K562 (cell line): Measurements from ENCODE around the gene PRPF18. TPM values are rescaled to one million over a fixed set of nuclear protein-coding genes. Genes with fewer than 3 reads are reported as not detected.

Experiments used
- ATAC-seq: fragments of 200-7000 bp; cut with Tn5 transposase; 3 replicates; pipeline ENCODE4 v1.9.1; 2020; ENCODE audit warnings: moderate library complexity
- BruUV-seq: library from RNA; stranded (reverse); fragments of 400-500 nt; replicated peaks from 2 replicates; lab custom pipeline; 2021; lab: Mats Ljungman, UMichigan
- CTCF ChIA-PET: fragments of 300-600 bp; formaldehyde crosslinking; extraction: SDS; loops from one replicate; lab custom pipeline; 2021; ENCODE audit warnings: low intra/inter-chr PET ratio; lab: Yijun Ruan, JAX
- POLR2A ChIA-PET: fragments of 300-600, 350-650 bp; sonication (Branson Sonifier 250); formaldehyde crosslinking; extraction: SDS; loops from one replicate; lab custom pipeline; 2021; ENCODE audit warnings: antibody characterized with exemption, inconsistent platforms; lab: Yijun Ruan, JAX
- DNase-seq, 4 experiments: peaks; one replicate each; pipeline versions ENCODE4 v3.0.0 to v3.0.0-alpha.2; 2011 to 2018; ENCODE audit warnings: low spot score in 3 of 4, mixed read lengths in 3 of 4; ENCODE audit errors: extremely low read depth in 1 of 4
- FAIRE-seq: peaks from 2 replicates; lab custom pipeline; 2011; peaks lifted over from hg19 to GRCh38; lab: Jason Lieb, UNC
- H2AFZ ChIP-seq: 2 replicates; pipeline ENCODE4 v1.6.0; 2011; ENCODE audit warnings: low read depth, low read length, control low read depth, inconsistent platforms
- H3K27ac ChIP-seq: fragments of 200-600 bp; 3 replicates; pipeline ENCODE4 v1.8.0; 2011; ENCODE audit warnings: low read depth, mild to moderate bottlenecking, control low read depth, inconsistent platforms, low read length, moderate library complexity, mixed read lengths; ENCODE audit errors: extremely low read depth
- H3K27me3 ChIP-seq, 2 experiments: fragments of 300-600 bp in 1 of 2; 2 replicates in 1 of 2; 3 replicates in 1 of 2; pipeline versions ENCODE4 v1.6.0 to v1.8.0; 2011; ENCODE audit warnings: inconsistent platforms in 2 of 2, low read length in 2 of 2, mild to moderate bottlenecking in 1 of 2, mixed read lengths in 1 of 2, moderate library complexity in 1 of 2; ENCODE audit not compliant: control insufficient read depth in 2 of 2, insufficient read depth in 2 of 2
- H3K36me3 ChIP-seq: fragments of 300-600 bp; 3 replicates; pipeline ENCODE4 v1.8.0; 2011; ENCODE audit warnings: mild to moderate bottlenecking, low read length, inconsistent platforms; ENCODE audit not compliant: control insufficient read depth, insufficient read depth
- H3K4me1 ChIP-seq, 2 experiments: fragments of 200-600 bp in 1 of 2; replicated peaks in 1 of 2; 2 replicates in 1 of 2; 3 replicates in 1 of 2; pipeline versions ENCODE4 v1.5.1 to v1.8.0; 2011; ENCODE audit warnings: inconsistent platforms in 2 of 2, low read length in 2 of 2, mild to moderate bottlenecking in 1 of 2, mixed read lengths in 1 of 2, moderate library complexity in 1 of 2; ENCODE audit not compliant: control insufficient read depth in 2 of 2, insufficient read depth in 2 of 2
- H3K4me2 ChIP-seq: 2 replicates; pipeline ENCODE4 v1.6.1; 2011; ENCODE audit warnings: low read length, control low read depth, inconsistent platforms, mixed read lengths; ENCODE audit not compliant: insufficient read depth
- H3K4me3 ChIP-seq: fragments of 200-600 bp; sonication (generic), shearing (Covaris generic); 2 replicates; pipeline ENCODE4 v1.5.1; 2016; ENCODE audit warnings: control low read depth, inconsistent platforms
- H3K79me2 ChIP-seq: fragments of 200-600 bp; 3 replicates; pipeline ENCODE4 v1.8.0; 2011; ENCODE audit warnings: low read length, inconsistent platforms; ENCODE audit not compliant: control insufficient read depth, insufficient read depth
- H3K9ac ChIP-seq, 2 experiments: 2 replicates each; pipeline versions ENCODE4 v1.6.0 to v1.6.1; 2011; ENCODE audit warnings: low read depth in 2 of 2, low read length in 2 of 2, control low read depth in 1 of 2, inconsistent platforms in 1 of 2, mild to moderate bottlenecking in 1 of 2, mixed read lengths in 1 of 2; ENCODE audit not compliant: insufficient read depth in 1 of 2
- H3K9me1 ChIP-seq: one replicate; pipeline ENCODE4 v1.6.0; 2011; ENCODE audit warnings: inconsistent platforms, mild to moderate bottlenecking, low read length, moderate library complexity; ENCODE audit not compliant: control insufficient read depth, insufficient read depth
- H3K9me3 ChIP-seq: replicated peaks from 2 replicates; pipeline ENCODE4 v1.5.1; 2011; ENCODE audit warnings: low read depth, low read length, inconsistent platforms; ENCODE audit not compliant: control insufficient read depth, insufficient read depth
- H4K20me1 ChIP-seq: replicated peaks from 2 replicates; pipeline ENCODE4 v1.6.1; 2011; ENCODE audit warnings: low read length, inconsistent platforms, mixed read lengths; ENCODE audit not compliant: control insufficient read depth, insufficient read depth
- CHD1 ChIP-seq: fragments of 200-600 bp; sonication (generic); IDR thresholded peaks from one replicate; pipeline ENCODE4 v1.6.1; 2012; ENCODE audit warnings: mild to moderate bottlenecking, moderate library complexity, low read length, inconsistent platforms
- RREB1 ChIP-seq: fragments of 250-450 bp; sonication (Bioruptor Pico); IDR thresholded peaks from 2 replicates; pipeline ENCODE4 v1.4.0; 2020
- STAG1 ChIP-seq: sonication (generic); formaldehyde crosslinking; IDR thresholded peaks from 2 replicates; pipeline ENCODE4 v1.5.0; 2020; ENCODE audit warnings: missing genetic modification reagents, borderline replicate concordance
- ZNF668 ChIP-seq: fragments of 250-450 bp; sonication (Bioruptor Pico); IDR thresholded peaks from 2 replicates; pipeline ENCODE4 v1.8.0; 2022; ENCODE audit warnings: mild to moderate bottlenecking, inconsistent platforms
- WGBS: fragments of 100-300 bp; shearing (Covaris generic); methylation state at CpG from one replicate; pipeline ENCODE4 v1.1.6; 2016; ENCODE audit warnings: low coverage, mixed read lengths; ENCODE audit not compliant: insufficient coverage; ENCODE audit errors: missing lambda C conversion rate; 5-methylcytosine and 5-hydroxymethylcytosine counted together
- in situ Hi-C: fragments of 300-500 bp; cut with MboI; formaldehyde crosslinking; loops from 4 replicates; pipeline ENCODE4 v1.15.0; 2018; ENCODE audit warnings: inconsistent platforms, mixed read lengths
- intact Hi-C: fragments of 100-400 bp; cut with micrococcal nuclease; formaldehyde crosslinking; loops from 2 replicates; pipeline ENCODE4 v1.14.2; 2022
- polyA plus RNA-seq, 8 experiments: library from polyadenylated mRNA; depleted of rRNA in 4 of 8; stranded (reverse) in 5 of 8; unstranded in 3 of 8; fragments of >200 nt; fragmentation: Nextera tagmentation in 2 of 8; fragmentation: Illumina TruSeq in 1 of 8; extraction: Ambion mirVana in 2 of 8; extraction: Trizol in 1 of 8; gene quantifications; 2 replicates each; pipeline versions ENCODE4 v1.2.1 to v1.2.3, GENCODE V29; 2011 to 2014; ENCODE audit warnings: inconsistent platforms in 1 of 8, missing spikeins in 1 of 8
- total RNA-seq, 7 experiments: library from RNA; depleted of rRNA in 6 of 7; stranded (reverse); fragments of >200 nt in 6 of 7; fragmentation: Illumina TruSeq in 2 of 7; extraction: Trizol in 2 of 7; gene quantifications; 2 replicates each; pipeline versions ENCODE4 v1.2.1 to v1.2.3, GENCODE V29; 2011 to 2021; ENCODE audit warnings: low replicate concordance in 1 of 7
- TF ChIP-seq, protein P1 (sequence below): fragments of 450-650 bp; IDR thresholded peaks from 2 replicates; pipeline ENCODE4 v1.6.1; 2016; ENCODE audit warnings: low read depth

The PRPF18 gene
- total and polyA plus RNA-seq, 9 of the 15 experiments (the other 6 are each of a cell fraction or from before 2014, with no cell fraction given) = 14.0 to 30.6 (median 23.1) TPM

GRCh38 chr10:13594641-13595040 is 7.9 kb downstream of the PRPF18 start:
- H3K36me3 ChIP-seq = peaks cover 17% of the 10 kb centered on the region; the same call in 2 of the 3 replicates
- ChIA-PET POLR2A (no interaction called here), CTCF (no interaction called here)
- 61% methylated on average over 2 of the region's 2 CpGs for WGBS
- H3K9me1 ChIP-seq = no peaks in the 10 kb centered on the region
- in situ Hi-C loops (no loop called here), intact Hi-C loops (no loop called here)
- no peak for ATAC-seq
- no peak overlapping the region for H3K27ac ChIP-seq
- H4K20me1 ChIP-seq = peaks cover 3% of the 10 kb centered on the region; the same call in 1 of the 2 replicates
- FAIRE-seq = no peak
- H3K4me2 ChIP-seq = no peak overlapping the region
- no peak for DNase-seq
- H2AFZ ChIP-seq = no peak overlapping the region
- no peak overlapping the region for H3K4me3 ChIP-seq
- H3K79me2 ChIP-seq = no peaks in the 10 kb centered on the region; the same call in 2 of the 3 replicates
- no peaks in the 10 kb centered on the region for H3K27me3 ChIP-seq
- H3K9me3 ChIP-seq = no peaks in the 10 kb centered on the region
- BruUV-seq = no TSS peak
- no peaks in the 10 kb centered on the region for H3K4me1 ChIP-seq
- no peak for TF ChIP-seq STAG1
- no peak for TF ChIP-seq RREB1 (CRISPR knock-in tag)
- TF ChIP-seq CHD1 = no peak
- no peak for TF ChIP-seq ZNF668 (CRISPR knock-in tag)
- TF ChIP-seq, protein P1, sequence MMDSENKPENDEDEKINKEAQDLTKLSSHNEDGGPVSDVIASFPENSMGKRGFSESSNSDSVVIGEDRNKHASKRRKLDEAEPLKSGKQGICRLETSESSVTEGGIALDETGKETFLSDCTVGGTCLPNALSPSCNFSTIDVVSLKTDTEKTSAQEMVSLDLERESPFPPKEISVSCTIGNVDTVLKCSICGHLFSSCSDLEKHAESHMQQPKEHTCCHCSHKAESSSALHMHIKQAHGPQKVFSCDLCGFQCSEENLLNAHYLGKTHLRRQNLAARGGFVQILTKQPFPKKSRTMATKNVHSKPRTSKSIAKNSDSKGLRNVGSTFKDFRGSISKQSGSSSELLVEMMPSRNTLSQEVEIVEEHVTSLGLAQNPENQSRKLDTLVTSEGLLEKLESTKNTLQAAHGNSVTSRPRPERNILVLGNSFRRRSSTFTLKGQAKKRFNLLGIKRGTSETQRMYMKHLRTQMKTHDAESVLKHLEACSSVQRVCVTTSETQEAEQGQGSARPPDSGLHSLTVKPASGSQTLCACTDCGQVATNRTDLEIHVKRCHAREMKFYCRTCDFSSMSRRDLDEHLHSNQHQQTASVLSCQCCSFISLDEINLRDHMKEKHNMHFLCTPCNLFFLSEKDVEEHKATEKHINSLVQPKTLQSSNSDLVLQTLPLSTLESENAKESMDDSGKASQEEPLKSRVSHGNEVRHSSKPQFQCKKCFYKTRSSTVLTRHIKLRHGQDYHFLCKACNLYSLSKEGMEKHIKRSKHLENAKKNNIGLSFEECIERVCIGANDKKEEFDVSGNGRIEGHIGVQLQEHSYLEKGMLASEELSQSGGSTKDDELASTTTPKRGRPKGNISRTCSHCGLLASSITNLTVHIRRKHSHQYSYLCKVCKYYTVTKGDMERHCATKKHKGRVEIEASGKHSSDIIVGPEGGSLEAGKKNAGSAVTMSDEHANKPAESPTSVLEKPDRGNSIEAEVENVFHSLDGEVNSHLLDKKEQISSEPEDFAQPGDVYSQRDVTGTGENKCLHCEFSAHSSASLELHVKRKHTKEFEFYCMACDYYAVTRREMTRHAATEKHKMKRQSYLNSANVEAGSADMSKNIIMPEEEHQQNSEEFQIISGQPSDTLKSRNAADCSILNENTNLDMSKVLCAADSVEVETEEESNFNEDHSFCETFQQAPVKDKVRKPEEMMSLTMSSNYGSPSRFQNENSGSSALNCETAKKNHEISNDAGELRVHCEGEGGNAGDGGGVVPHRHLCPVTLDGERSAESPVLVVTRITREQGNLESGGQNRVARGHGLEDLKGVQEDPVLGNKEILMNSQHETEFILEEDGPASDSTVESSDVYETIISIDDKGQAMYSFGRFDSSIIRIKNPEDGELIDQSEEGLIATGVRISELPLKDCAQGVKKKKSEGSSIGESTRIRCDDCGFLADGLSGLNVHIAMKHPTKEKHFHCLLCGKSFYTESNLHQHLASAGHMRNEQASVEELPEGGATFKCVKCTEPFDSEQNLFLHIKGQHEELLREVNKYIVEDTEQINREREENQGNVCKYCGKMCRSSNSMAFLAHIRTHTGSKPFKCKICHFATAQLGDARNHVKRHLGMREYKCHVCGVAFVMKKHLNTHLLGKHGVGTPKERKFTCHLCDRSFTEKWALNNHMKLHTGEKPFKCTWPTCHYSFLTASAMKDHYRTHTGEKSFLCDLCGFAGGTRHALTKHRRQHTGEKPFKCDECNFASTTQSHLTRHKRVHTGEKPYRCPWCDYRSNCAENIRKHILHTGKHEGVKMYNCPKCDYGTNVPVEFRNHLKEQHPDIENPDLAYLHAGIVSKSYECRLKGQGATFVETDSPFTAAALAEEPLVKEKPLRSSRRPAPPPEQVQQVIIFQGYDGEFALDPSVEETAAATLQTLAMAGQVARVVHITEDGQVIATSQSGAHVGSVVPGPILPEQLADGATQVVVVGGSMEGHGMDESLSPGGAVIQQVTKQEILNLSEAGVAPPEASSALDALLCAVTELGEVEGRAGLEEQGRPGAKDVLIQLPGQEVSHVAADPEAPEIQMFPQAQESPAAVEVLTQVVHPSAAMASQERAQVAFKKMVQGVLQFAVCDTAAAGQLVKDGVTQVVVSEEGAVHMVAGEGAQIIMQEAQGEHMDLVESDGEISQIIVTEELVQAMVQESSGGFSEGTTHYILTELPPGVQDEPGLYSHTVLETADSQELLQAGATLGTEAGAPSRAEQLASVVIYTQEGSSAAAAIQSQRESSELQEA = no peak
- no peak overlapping the region for H3K9ac ChIP-seq
